Vagina (tissue), 2 donors: ENCODE results near the gene CYP1B1. TPM values are rescaled to one million over a fixed set of nuclear protein-coding genes. Genes with fewer than 3 reads are reported as not detected.
A peak's percentile ranks its signal among the peaks of the same experiment; 100 is the strongest.
"Not testable (repeated sequence)": the region's sequence is repeated elsewhere in the genome, so short reads cannot be mapped to it uniquely, and the experiment has no call there.

Source experiments
- DNase-seq, 2 donors: peaks; one replicate each; pipeline ENCODE4 v3.0.0-alpha.2; 2017; ENCODE audit errors: extremely low spot score in 2 of 2
- H3K27ac ChIP-seq: fragments of 200-600 bp; sonication (generic); one replicate; pipeline ENCODE4 v1.5.1; 2019
- H3K27me3 ChIP-seq: fragments of 200-600 bp; sonication (generic); one replicate; pipeline ENCODE4 v1.5.1; 2019
- H3K36me3 ChIP-seq, 2 donors: fragments of 200-600 bp; sonication (generic); one replicate each; pipeline ENCODE4 v1.5.1; 2017 to 2019
- H3K4me1 ChIP-seq: fragments of 200-600 bp; sonication (generic); one replicate; pipeline ENCODE4 v1.5.1; 2019
- H3K4me3 ChIP-seq, 2 donors: fragments of 200-600 bp; sonication (generic); 1 replicate in 1 of 2; 2 replicates in 1 of 2; pipeline ENCODE4 v1.5.1; 2016 to 2019
- H3K9me3 ChIP-seq: fragments of 200-600 bp; sonication (generic); one replicate; pipeline ENCODE4 v1.5.1; 2019
- POLR2A ChIP-seq, 2 donors: fragments of 450-650 bp; IDR thresholded peaks; one replicate each; pipeline ENCODE4 v1.6.1; 2017; ENCODE audit warnings: antibody characterized with exemption in 2 of 2, mild to moderate bottlenecking in 2 of 2, moderate library complexity in 2 of 2
- POLR2AphosphoS5 ChIP-seq, 2 donors: sonication (generic); formaldehyde crosslinking; IDR thresholded peaks; one replicate each; pipeline ENCODE4 v1.9.0; 2017; ENCODE audit warnings: antibody characterized with exemption in 2 of 2, mild to moderate bottlenecking in 2 of 2, low read depth in 1 of 2; ENCODE audit not compliant: insufficient read depth in 1 of 2
- intact Hi-C: fragments of 100-400 bp; cut with DNase I; formaldehyde crosslinking; loops from one replicate; pipeline ENCODE4 v1.15.1; 2023
- total RNA-seq: library from RNA; depleted of rRNA; stranded (reverse); fragments of >200 nt; gene quantifications from one replicate; pipeline ENCODE4 v1.2.3, GENCODE V29; 2016
- TF ChIP-seq, protein P1 (sequence below), 3 experiments: fragments of 450-650 bp in 2 of 3; fragments of 200-600 bp in 1 of 3; sonication (generic) in 1 of 3; IDR thresholded peaks; one replicate each; pipeline ENCODE4 v1.5.1; 2017 to 2019; ENCODE audit warnings: antibody characterized with exemption in 3 of 3, mild to moderate bottlenecking in 2 of 3, moderate library complexity in 2 of 3

CYP1B1 gene
- total RNA-seq, 1 donor from 2014 or later, result 88.9 TPM

DNA sequence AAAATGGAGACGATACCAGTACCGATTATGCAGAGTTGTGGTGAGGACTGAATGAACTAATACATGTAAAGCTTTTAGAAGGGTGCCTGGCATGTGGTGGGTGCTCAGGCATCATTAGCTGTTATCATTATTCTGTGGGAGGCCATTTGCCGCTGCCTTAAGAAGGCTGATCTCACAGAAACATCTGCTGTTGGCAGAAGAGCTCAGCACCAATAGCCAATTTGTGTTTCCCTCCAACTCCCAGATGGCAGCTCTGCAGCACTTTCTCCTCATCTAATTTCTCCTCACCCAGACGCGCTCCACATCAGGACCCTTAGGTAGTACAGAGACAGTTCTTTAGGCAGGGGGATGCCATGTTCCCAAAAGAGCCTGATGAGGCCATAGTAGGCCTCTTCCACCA, 15.8 kb upstream of the CYP1B1 start:
- intact Hi-C loops, result no loop called here
- H3K36me3 ChIP-seq, result no peaks in the 10 kb centered on the region
- no peaks in the 10 kb centered on the region for H3K9me3 ChIP-seq
- H3K4me1 ChIP-seq, result peaks cover 22% of the 10 kb centered on the region
- no peak overlapping the region for H3K4me3 ChIP-seq
- no peak for DNase-seq
- H3K27me3 ChIP-seq, result no peaks in the 10 kb centered on the region
- TF ChIP-seq, protein P1, sequence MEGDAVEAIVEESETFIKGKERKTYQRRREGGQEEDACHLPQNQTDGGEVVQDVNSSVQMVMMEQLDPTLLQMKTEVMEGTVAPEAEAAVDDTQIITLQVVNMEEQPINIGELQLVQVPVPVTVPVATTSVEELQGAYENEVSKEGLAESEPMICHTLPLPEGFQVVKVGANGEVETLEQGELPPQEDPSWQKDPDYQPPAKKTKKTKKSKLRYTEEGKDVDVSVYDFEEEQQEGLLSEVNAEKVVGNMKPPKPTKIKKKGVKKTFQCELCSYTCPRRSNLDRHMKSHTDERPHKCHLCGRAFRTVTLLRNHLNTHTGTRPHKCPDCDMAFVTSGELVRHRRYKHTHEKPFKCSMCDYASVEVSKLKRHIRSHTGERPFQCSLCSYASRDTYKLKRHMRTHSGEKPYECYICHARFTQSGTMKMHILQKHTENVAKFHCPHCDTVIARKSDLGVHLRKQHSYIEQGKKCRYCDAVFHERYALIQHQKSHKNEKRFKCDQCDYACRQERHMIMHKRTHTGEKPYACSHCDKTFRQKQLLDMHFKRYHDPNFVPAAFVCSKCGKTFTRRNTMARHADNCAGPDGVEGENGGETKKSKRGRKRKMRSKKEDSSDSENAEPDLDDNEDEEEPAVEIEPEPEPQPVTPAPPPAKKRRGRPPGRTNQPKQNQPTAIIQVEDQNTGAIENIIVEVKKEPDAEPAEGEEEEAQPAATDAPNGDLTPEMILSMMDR (IDR thresholded peaks at IDR 0.05), result no peak
- TF ChIP-seq POLR2AphosphoS5 (IDR thresholded peaks at IDR 0.05; ENCODE audit: insufficient read depth in 1 of 2, low read depth in 1 of 2), result no peak
- peak overlapping the region; percentile 56 for H3K27ac ChIP-seq

DNA sequence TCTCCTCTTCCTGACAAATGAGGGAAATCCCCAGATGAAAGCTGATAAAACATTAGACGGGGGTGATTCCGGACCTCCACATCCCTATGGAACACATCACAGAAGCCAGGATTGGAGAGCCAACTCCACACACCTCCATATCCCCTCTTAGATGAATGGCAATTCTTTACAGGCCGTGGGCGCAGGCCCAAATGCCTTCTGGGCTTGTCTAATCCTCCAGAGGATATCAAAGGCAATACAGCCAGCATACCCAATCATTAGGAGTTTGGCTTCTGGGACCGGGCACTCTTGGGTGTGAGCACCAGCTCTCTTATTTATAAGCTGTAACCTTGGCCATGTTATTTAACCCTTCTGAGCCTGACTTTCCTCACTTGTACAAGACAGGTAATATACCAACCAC, 15.0 kb upstream of the CYP1B1 start:
- Histone ChIP-seq H3K27ac (no peak overlapping the region), H3K27me3 (no peaks in the 10 kb centered on the region), H3K4me3 (no peak overlapping the region), H3K4me1 (peaks cover 14% of the 10 kb centered on the region), H3K9me3 (no peaks in the 10 kb centered on the region), H3K36me3 (no peaks in the 10 kb centered on the region)
- DNase-seq, result no peak
- TF ChIP-seq, protein P1 (IDR thresholded peaks at IDR 0.05), result no peak
- TF ChIP-seq POLR2A (IDR thresholded peaks at IDR 0.05), result no peak
- no peak for TF ChIP-seq POLR2AphosphoS5 (IDR thresholded peaks at IDR 0.05; ENCODE audit: insufficient read depth in 1 of 2, low read depth in 1 of 2)
- intact Hi-C loops, result no loop called here

DNA sequence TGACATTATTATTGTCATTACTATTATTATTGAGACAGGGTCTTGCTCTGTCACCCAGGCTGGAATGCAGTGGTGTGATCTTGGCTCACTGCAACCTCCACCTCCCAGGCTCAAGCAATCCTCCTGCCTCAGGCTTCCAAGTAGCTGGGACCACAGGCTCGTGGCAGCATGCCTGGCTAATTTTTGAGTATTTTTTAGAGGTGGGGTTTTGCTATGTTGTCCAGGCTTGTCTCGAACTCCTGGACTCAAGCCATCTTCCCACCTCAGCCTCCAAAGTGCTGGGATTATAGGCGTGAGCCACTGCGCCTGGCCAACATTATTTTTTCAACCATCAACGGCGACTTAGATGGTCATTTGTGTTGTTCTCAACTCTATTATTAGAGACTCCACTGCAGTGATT, 14.3 kb upstream of the CYP1B1 start:
- H3K36me3 ChIP-seq, H3K9me3 ChIP-seq, intact Hi-C loops, H3K27me3 ChIP-seq, H3K4me3 ChIP-seq, H3K27ac ChIP-seq, H3K4me1 ChIP-seq, DNase-seq: not testable (repeated sequence)

DNA sequence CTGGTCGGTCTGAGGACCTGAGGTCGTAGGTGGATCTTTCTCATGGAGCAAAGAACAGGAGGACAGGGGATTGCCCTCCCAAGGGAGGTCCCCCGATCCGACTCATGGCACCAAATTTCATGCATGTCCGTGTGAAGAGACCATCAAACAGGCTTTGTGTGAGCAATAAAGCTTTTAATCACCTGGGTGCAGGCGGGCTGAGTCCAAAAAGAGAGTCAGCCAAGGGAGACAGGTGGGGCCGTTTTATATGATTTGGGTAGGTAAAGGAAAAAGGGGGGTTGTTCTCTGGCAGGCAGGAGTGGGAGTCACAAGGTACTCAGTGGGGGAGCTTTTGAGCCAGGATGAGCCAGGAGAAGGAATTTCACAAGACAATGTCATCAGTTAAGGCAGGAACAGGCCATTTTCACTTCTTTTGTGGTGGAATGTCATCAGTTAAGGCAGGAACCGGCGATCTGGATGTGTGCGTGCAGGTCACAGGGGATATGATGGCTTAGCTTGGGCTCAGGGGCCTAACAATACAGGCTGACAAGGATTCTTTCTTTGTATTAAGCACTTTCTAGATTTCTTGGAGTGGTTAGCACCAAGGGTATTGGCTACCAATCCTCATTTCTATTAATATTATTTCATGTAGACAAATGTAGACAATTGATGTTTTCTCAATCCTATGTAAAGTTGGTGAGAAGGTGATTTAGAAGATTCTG, 10.2 kb upstream of the CYP1B1 start:
- H3K36me3 ChIP-seq, intact Hi-C loops: not testable (repeated sequence)

DNA sequence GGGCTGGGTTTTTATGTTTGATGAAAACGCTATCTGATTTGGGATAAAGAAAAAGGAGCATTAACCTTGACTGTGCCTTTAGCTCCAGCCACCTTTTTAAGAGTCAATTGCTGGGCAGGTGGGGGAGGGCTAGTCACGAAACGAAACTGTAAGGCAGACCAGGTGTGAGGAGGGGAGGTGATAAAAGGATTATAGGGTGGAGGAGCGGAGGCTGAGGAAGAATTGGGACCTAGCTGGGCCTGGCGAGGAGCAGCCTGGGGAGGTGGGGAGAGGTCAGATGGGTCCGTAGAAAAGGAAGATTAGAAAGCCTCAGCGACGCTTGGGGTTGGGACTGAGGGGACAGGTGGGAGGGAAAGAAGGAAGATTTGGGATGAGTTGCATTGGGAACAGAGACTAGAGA, 8.6 kb upstream of the CYP1B1 start:
- H3K4me1 ChIP-seq, H3K27me3 ChIP-seq, H3K27ac ChIP-seq, H3K4me3 ChIP-seq, intact Hi-C loops, DNase-seq, H3K9me3 ChIP-seq, H3K36me3 ChIP-seq: not testable (repeated sequence)

More for the DNA sequence above, 10.2 kb upstream of the CYP1B1 start:
- H3K4me1 ChIP-seq, H3K9me3 ChIP-seq, H3K27me3 ChIP-seq, H3K4me3 ChIP-seq, DNase-seq, H3K27ac ChIP-seq: not testable (repeated sequence)

DNA sequence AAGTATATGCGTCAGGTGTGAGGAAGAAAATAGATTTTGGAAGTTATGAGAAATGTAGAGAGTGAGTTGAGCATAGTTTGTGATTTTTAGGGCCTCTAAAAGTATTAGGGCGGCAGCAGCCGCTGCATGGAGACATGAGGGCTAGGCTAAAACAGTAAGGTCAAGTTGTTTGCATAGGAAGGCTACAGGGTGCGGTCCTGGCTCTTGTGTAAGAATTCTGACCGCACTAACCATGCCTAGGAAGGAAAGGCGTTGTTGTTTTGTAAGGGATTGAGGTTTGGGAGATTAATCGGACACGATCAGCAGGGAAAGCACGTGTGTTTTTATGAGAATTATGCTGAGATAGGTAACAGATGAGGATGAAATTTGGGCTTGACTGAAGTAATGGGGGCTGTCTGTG, 6.8 kb upstream of the CYP1B1 start:
- H3K9me3 ChIP-seq, H3K4me1 ChIP-seq, DNase-seq, H3K27me3 ChIP-seq, H3K27ac ChIP-seq, H3K4me3 ChIP-seq, H3K36me3 ChIP-seq, intact Hi-C loops: not testable (repeated sequence)

DNA sequence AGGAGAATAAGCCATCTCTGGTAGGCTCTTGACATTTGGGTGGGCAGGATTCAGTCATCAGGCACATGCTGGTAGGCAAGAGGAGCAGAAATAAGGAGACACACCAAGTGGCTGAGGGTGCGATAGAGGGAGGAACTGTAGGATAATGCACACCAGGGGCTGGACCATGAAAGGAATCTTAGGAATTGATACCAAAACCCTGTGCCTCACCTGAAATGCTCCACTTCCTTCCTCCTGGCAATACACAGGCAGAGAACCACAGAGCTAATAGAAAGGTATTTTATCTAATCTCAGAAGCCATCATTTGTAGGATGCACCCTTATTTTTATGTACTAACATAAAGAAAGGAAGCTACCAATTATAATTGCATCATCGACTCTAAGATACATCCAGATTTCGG, 4.4 kb upstream of the CYP1B1 start:
- Histone ChIP-seq H3K4me3 (no peak overlapping the region), H3K36me3 (no peaks in the 10 kb centered on the region), H3K27ac (no peak overlapping the region), H3K27me3 (no peaks in the 10 kb centered on the region), H3K4me1 (peaks cover 24% of the 10 kb centered on the region), H3K9me3 (no peaks in the 10 kb centered on the region)
- intact Hi-C loops, result no loop called here
- no peak for DNase-seq
- TF ChIP-seq, protein P1 (IDR thresholded peaks at IDR 0.05), result no peak
- TF ChIP-seq POLR2A (IDR thresholded peaks at IDR 0.05) (no peak), POLR2AphosphoS5 (IDR thresholded peaks at IDR 0.05; ENCODE audit: insufficient read depth in 1 of 2, low read depth in 1 of 2) (no peak)
